OCI-LY1 (cell line): ENCODE data around the gene RTL10.

Experiments used
- H2AFZ ChIP-seq: fragments of 200-600 bp; sonication (generic), shearing (Covaris generic); 2 replicates; pipeline ENCODE4 v1.6.0; 2014; ENCODE audit warnings: antibody characterized with exemption, mild to moderate bottlenecking, low read length
- H3F3A ChIP-seq: fragments of 200-600 bp; sonication (generic), shearing (Covaris generic); 2 replicates; pipeline ENCODE4 v1.6.0; 2014; ENCODE audit warnings: mild to moderate bottlenecking, antibody characterized with exemption, low read length, moderate library complexity; ENCODE audit not compliant: insufficient read depth
- H3K27ac ChIP-seq: fragments of 200-600 bp; sonication (generic); 2 replicates; pipeline ENCODE4 v1.5.1; 2014; ENCODE audit warnings: low read length, mixed run types, mild to moderate bottlenecking, low read depth; ENCODE audit not compliant: poor library complexity, severe bottlenecking
- H3K27me3 ChIP-seq: fragments of 200-600 bp; sonication (generic); 2 replicates; pipeline ENCODE4 v1.6.0; 2014; ENCODE audit warnings: antibody characterized with exemption, mild to moderate bottlenecking, low read length, moderate library complexity; ENCODE audit not compliant: insufficient read depth
- H3K36me3 ChIP-seq: fragments of 200-600 bp; sonication (generic); 2 replicates; pipeline ENCODE4 v1.6.1; 2014; ENCODE audit warnings: mild to moderate bottlenecking, antibody characterized with exemption, low read length, moderate library complexity, mixed read lengths; ENCODE audit not compliant: insufficient read depth
- H3K4me1 ChIP-seq: fragments of 200-600 bp; sonication (generic); 2 replicates; pipeline ENCODE4 v1.5.1; 2014; ENCODE audit warnings: mild to moderate bottlenecking, low read length, moderate library complexity; ENCODE audit not compliant: insufficient read depth, severe bottlenecking
- H3K4me2 ChIP-seq: fragments of 200-600 bp; sonication (generic), shearing (Covaris generic); 2 replicates; pipeline ENCODE4 v1.6.1; 2014; ENCODE audit warnings: low read length
- H3K4me3 ChIP-seq: fragments of 200-600 bp; sonication (generic); 2 replicates; pipeline ENCODE4 v1.5.1; 2014; ENCODE audit warnings: low read length, low read depth, mild to moderate bottlenecking, mixed read lengths; ENCODE audit not compliant: poor library complexity, severe bottlenecking
- H3K79me2 ChIP-seq: fragments of 200-600 bp; shearing (Covaris generic); 2 replicates; pipeline ENCODE4 v1.6.1; 2016; ENCODE audit warnings: mixed run types, low read length, mixed read lengths; ENCODE audit not compliant: insufficient read depth
- H3K9ac ChIP-seq: fragments of 200-600 bp; sonication (generic), shearing (Covaris generic); 2 replicates; pipeline ENCODE4 v1.6.1; 2014; ENCODE audit warnings: mild to moderate bottlenecking, low read length, mixed read lengths
- H3K9me2 ChIP-seq: fragments of 200-600 bp; sonication (generic), shearing (Covaris generic); 2 replicates; pipeline ENCODE4 v1.6.1; 2014; ENCODE audit warnings: low read depth, mild to moderate bottlenecking, low read length, mixed read lengths
- H3K9me3 ChIP-seq: fragments of 200-600 bp; shearing (Covaris generic); 2 replicates; pipeline ENCODE4 v1.6.1; 2014; ENCODE audit warnings: low read length, mixed read lengths
- H4K20me1 ChIP-seq: fragments of 200-600 bp; sonication (generic), shearing (Covaris generic); 2 replicates; pipeline ENCODE4 v1.6.0; 2016; ENCODE audit warnings: mild to moderate bottlenecking, low read length; ENCODE audit not compliant: insufficient read depth
- CTCF ChIP-seq: fragments of 200-600 bp; sonication (generic), shearing (Covaris generic); IDR thresholded peaks from 2 replicates; pipeline ENCODE4 v1.5.1; 2017; ENCODE audit warnings: mild to moderate bottlenecking, antibody characterized with exemption, low read length, moderate library complexity, mixed read lengths
- EZH2 ChIP-seq: fragments of 200-600 bp; sonication (generic), shearing (Covaris generic); IDR thresholded peaks from 2 replicates; pipeline ENCODE4 v1.8.0; 2017; ENCODE audit warnings: borderline replicate concordance, mixed run types, mild to moderate bottlenecking, antibody characterized with exemption, low read length, moderate library complexity, mixed read lengths

The RTL10 gene

GRCh38 chr22:19873960-19874306 lies 19.3 kb upstream of the RTL10 start:
- Histone ChIP-seq H4K20me1 (no peaks in the 10 kb centered on the region), H3K79me2 (no peaks in the 10 kb centered on the region), H2AFZ (no peak overlapping the region), H3F3A (no peaks in the 10 kb centered on the region), H3K4me2 (no peak overlapping the region), H3K4me3 (no peak overlapping the region), H3K9me2 (no peaks in the 10 kb centered on the region), H3K9me3 (no peaks in the 10 kb centered on the region), H3K9ac (no peak overlapping the region), H3K4me1 (peaks cover 17% of the 10 kb centered on the region), H3K27me3 (no peaks in the 10 kb centered on the region; the same call in 1 of the 2 replicates), H3K27ac (no peak overlapping the region), H3K36me3 (no peaks in the 10 kb centered on the region)
- TF ChIP-seq EZH2, result no peak
- TF ChIP-seq CTCF, result no peak

- no peaks in the 10 kb centered on the region for H3K79me2 ChIP-seq
- no peaks in the 10 kb centered on the region for H3K36me3 ChIP-seq
- no peaks in the 10 kb centered on the region for H3K9me3 ChIP-seq
- H3K4me3 ChIP-seq, result no peak overlapping the region
- no peak overlapping the region for H2AFZ ChIP-seq
- TF ChIP-seq CTCF (no peak), EZH2 (no peak)
- no peaks in the 10 kb centered on the region for H3F3A ChIP-seq
- peaks cover 17% of the 10 kb centered on the region for H3K4me1 ChIP-seq
- no peak overlapping the region for H3K4me2 ChIP-seq
- no peaks in the 10 kb centered on the region; the same call in 1 of the 2 replicates for H3K27me3 ChIP-seq
- no peaks in the 10 kb centered on the region for H3K9me2 ChIP-seq
- H4K20me1 ChIP-seq, result no peaks in the 10 kb centered on the region
- no peak overlapping the region for H3K9ac ChIP-seq
- H3K27ac ChIP-seq, result no peak overlapping the region
Observed at GRCh38 chr22:19873138-19873959, 18.7 kb upstream of the RTL10 start.

- no peaks in the 10 kb centered on the region for H3K9me3 ChIP-seq
- TF ChIP-seq EZH2 (no peak), CTCF (no peak)
- H4K20me1 ChIP-seq, result no peaks in the 10 kb centered on the region
- peaks cover 17% of the 10 kb centered on the region for H3K4me1 ChIP-seq
- H2AFZ ChIP-seq, result no peak overlapping the region
- no peak overlapping the region for H3K4me2 ChIP-seq
- no peak overlapping the region for H3K9ac ChIP-seq
- no peaks in the 10 kb centered on the region for H3K36me3 ChIP-seq
- H3K79me2 ChIP-seq, result no peaks in the 10 kb centered on the region
- H3K9me2 ChIP-seq, result no peaks in the 10 kb centered on the region
- H3K4me3 ChIP-seq, result no peak overlapping the region
- H3K27me3 ChIP-seq, result no peaks in the 10 kb centered on the region; the same call in 1 of the 2 replicates
- H3F3A ChIP-seq, result no peaks in the 10 kb centered on the region
- H3K27ac ChIP-seq, result no peak overlapping the region
Observed at GRCh38 chr22:19872779-19873137, 18.1 kb upstream of the RTL10 start.
